HG02678 (cell line): ENCODE results near the gene ATAD1.
A peak's percentile ranks its signal among the peaks of the same experiment; 100 is the strongest.
"Not testable (repeated sequence)": the region's sequence is repeated elsewhere in the genome, so short reads cannot be mapped to it uniquely, and the experiment has no call there.

Experiments used
- ATAC-seq: cut with Tn5 transposase; IDR thresholded peaks from one replicate; pipeline ENCODE4 v1.9.1; 2021; ENCODE audit warnings: mild to moderate bottlenecking, moderate library complexity; ENCODE audit not compliant: unreplicated experiment

The ATAD1 gene

DNA sequence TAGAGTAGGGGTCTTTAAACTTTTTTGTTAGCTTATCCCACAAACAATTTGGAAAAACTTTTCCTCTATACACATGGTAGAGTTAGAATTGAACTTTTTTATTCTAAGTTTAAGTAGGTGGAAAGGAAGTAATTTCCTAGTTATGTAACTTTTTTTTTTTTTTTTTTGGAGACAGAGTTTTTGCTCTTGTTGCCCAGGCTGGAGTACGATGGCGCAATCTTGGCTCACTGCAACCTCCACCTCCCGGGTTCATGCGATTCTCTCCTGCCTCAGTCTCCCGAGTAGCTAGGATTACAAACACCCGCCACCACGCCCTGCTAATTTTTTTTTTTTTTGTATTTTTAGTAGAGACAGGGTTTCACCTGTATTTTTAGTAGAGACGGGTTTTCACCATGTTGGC is 28.7 kb upstream of the ATAD1 start:
- ATAC-seq, result not testable (repeated sequence)

DNA sequence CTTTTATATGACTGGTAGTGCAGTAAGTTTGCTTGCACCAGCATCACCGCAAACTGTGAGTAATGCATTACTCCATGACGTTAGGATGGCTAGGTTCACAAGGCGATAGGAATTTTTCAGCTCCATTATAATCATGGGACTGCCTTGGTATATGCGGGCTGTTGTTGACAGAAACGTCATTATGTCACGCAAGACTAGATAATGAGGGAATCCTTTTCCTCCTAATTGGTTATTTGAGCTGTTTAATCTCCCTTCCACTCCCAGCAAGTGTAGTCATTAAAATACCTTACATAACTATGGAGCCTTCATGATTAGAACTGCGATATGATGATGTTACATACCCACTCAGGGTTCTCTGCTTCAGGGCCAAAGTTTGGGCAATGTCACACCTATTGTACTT is 28.0 kb upstream of the ATAD1 start:
- ATAC-seq, result no peak

DNA sequence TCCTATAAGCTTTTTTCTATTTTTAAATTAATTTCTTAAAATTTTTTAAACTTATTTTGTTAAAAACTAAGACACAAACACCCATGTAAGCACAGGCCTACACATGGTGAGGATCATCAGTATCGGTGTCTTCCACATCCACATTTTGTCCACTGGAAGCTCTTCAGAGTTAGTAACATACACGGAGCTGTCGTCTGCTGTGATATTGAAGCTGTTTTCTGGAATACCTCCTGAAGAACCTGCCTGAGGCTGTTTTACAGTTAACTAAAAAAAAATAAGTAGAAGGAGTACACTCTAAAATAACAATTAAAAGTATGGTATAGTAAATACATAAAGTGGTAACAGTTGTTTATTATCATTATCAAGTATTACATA is 27.6 kb upstream of the ATAD1 start:
- no peak for ATAC-seq

DNA sequence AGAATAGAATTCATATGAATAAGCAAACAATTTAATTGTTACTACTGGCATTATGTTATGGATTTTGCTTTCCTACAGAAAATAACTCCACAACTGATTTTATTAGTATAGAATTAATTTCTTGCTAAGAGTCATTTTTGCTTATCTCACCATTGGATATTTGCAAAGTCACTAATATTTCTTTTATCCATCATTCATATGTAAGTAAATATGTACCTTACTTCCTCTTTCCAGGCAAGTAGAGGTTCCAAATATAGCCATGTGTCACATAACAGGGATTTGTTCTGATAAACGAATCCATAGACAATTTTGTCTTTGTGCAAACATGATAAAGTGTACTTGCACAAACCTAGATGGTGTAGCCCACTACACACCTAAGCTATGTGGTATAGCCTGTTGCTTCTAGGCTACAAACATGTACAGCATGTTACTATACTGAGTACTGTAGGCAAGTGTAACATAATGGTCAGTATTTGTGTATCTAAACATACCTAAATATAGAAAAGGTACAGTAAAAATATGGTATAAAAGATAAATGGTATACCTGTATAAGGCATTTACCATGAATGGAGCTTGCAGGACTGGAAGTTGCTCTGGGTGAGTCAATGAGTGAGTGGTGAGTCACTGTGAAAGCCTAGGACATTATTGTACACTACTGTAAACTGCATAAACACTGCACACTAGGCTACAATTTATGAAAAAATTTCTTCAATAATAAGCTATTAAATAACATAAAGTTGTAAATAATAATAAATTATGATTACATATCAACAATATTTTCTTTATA is 27.0 kb upstream of the ATAD1 start:
- no peak for ATAC-seq

DNA sequence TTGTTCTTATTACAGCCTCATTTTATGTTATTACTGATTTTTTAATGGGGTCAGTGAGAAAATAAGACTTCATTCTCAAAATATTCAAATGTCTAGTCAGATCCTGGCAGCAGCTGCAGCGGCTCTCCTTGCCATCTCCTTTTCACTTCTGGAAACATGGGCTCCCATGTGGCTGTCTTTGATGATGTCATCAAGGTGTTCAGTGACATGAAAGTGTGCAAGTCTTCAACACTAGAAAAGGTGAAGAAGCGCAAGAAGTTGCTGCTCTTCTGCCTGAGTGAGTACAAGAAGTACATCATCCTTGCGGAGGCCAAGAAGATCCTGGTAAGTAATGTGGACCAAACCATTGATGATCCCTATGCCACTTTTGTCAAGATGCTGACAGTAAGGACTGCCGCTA is 25.7 kb upstream of the ATAD1 start:
- ATAC-seq, result no peak

DNA sequence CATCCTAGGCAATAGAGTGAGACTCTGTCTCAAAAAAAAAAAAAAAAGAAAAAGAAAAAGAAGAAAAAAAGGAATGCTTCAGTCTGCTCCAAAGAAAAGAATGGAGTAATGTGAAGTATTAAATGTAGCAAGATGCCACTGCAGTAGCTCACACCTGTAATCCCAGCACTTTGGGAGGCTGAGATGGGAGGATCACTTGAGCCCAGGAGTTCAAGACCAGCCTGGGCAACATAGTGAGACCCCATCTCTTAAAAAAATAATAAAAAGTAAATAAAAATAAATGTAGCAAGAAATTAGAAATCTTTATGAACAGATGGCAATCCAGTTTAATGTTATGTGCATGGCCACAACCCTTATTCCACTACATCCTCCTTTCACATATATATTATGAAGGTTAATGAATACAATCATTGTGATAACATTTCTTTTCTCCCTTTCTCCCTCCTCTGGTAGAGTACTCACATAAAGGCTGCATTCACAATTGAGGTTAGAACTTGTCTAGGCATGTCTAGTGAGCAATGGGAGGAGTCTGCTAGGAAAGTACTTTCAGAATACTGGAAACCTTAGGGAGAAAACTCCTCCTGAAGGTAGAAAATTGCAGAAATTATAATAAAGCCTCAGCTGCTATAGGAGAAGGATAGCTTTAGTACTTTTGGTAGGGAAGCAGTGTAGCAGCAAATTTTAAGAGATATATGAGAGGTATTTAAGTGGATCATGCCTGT is 24.9 kb upstream of the ATAD1 start:
- ATAC-seq, result no peak

DNA sequence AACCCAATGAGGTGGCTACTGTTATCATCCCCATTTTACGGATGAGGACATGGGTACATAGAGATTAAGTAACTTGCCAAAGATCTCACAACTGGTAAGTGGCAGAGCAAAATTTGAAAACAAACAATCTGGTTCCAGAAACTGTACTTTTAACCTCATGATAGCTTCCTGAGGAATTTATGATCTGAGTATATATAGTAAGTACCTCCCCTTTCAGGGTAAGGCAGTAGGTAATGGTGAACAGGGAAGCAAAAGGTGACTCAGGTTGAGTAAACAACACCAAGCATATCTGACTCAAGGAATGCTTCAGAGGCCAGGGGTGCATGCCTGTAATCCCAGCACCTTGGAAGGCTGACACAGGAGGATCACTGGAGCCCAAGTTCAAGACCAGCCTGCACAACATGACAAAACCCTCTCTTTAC is 24.2 kb upstream of the ATAD1 start:
- no peak for ATAC-seq

DNA sequence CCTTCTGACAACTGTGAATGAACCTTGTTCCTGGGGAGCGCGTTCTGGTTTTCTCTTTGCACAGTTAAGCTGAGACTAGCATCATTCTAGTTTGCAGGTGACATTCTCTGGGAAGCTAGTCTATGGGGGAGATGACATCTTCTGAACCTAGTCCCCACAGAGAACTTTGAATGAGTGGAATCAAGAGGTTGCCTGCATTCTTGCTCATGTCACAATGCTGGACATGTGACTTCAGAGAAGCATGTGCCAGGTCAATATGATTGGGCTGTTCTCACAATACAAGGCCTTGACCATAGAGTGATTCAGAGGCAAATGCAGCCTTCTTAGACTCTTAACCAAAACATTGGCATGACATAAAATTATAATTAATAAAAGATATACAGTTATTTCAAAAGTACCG is 23.2 kb upstream of the ATAD1 start:
- ATAC-seq, result no peak

DNA sequence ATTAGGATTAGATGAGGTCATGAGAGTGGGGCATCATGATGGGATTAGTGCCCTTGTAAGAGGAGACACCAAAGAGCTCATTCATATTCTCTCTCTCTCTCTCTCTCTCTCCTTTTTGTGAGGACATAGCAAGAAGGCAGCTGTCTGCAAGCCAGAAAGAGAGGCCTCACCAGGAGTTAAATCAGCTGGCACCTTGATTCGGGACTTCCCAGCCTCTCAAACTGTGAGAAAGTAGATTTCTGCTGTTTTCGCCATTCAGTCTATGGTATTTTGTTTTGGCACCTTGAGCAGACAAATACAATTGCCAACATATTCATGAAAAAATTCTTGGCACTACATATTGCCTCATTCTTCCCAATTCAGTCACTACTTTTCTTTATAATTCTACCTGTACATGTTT is 20.6 kb upstream of the ATAD1 start:
- ATAC-seq, result no peak

DNA sequence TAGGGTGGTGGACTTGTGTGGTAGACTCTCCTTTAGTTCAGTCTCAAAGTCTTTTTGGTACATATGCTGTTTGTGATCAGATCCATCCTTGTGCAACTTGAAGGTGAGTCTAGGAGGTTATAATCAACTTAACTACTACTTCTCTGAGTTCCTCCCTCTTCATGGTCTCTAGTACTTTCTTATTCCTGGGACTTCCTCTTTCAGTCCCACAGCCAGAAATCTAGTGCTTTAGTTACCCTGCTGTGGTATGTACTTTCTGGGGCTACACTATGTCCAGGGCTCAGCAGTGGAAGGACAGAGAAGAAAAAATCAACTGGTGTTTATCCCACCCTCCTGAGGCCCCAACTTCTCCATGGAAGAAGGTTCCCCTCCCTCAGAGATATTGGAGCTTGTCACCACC is 19.4 kb upstream of the ATAD1 start:
- peak; percentile 43 for ATAC-seq

DNA sequence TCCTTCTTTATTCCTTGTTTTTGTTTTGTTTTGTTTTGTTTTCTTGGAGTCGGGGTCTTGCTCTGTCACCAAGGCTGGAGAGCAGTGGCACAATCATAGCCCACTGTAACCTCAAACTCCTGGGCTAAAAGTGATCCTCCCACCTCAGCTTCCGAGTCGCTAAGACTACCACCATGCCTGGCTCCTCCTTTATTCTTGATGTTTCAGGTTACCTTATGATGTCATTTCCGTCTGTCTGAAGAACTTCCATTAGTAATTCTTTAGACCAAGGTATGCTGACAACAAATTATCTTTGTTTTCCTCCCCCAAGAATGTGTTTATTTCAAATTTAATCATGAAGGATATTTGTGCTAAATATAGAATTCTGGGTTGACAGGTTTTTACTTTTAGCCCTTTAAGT is 18.1 kb upstream of the ATAD1 start:
- ATAC-seq, result no peak

DNA sequence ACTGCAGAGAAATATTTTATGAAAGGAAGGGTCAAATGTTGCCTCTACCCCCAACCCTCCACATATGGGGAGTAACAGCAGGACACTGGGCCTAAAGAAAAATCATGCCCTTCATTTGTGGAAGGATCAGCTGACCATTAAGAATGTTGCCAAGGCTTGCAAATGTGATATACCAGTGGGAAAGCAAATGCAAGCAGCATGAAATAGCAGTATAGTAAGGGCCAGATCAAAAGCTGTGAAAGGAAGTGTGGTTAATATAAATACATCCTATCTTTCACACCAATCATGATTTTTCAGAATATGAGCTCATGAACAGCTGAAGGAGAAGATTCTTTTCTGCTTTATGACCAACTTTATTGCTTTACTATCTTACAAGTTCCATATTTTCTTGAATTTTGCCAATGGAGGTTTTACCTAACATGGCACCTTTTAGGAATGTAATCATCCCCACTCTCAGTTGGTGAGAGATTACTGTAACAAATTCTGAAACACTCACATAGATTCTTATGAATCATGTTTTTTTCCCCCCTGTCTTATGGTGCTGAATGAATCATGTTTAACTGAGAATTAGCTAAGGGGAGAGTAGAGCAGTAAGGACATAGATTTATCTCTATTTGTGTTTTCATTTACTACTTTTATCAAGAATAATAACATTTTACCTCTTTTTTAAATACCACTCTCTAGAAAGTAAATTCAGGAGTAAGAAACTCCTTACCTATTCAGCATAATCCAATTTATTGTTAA is 12.1 kb upstream of the ATAD1 start:
- no peak for ATAC-seq

DNA sequence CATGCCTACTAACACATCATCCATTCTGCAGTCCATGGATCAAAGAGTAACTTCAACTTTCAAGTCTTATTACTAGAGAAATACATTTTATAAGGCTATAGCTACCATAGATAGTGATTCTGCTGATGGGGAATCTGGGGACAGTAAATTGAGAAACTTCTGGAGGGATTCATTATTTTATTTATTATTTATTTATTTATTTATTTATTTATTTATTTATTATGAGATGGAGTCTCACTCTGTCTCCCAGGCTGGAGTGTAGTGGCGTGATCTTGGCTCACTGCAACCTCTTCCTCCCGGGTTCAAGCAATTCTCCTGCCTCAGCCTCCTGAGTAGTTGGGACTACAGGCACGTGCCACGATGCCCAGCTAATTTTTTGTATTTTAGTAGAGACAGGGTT is 11.0 kb upstream of the ATAD1 start:
- not testable (repeated sequence) for ATAC-seq

DNA sequence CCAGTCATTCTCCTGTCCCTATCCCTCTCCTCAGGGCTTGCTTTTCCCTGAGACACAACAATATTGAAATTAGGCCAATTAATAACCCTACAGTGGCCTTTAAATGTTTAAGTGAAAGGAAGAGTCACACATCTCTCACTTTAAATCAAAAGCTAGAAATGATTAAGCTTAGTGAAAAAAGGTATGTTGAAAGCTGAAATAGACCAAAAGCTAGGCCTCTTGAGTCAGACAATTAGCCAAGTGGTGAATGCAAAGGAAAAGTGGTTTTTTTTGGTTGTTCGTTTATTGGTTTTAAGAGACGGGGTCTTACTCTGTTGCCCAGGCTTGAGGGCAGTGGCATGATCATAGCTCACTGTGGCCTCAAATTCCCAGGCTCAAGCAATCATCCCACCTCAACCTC is 9.7 kb upstream of the ATAD1 start:
- ATAC-seq, result no peak

DNA sequence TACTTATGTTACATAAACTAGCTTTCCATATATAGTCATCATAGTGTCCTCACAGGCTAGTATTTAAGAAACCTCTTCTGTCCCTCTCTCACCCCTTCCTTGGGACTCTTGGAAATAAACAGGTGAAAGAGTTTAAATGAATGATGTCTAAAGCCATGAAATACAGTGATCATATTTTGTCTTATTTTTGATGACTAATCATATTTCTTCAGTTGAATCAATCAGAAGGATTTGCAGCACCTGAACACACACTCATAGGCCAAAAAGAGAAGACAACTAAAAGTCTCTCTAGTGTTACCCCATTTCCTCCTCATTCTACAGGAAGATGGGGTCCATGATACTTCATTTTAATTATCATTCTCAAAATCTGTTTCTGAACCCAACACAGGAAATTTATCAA is 8.6 kb upstream of the ATAD1 start:
- ATAC-seq, result no peak

DNA sequence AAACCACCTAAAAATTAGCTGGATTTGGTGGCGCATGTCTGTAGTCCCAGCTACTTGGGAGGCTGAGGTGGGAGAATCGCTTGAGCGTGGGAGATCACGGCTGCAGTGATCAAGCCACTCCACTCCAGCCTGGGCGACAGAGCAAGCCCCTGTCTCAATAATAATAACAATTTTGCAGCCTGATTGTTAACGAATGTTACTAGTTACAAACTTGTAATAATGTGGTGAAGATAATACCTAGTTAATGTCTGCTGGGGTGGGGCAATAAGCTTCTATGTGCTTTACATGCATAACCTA is 1.2 kb upstream of the ATAD1 start:
- no peak for ATAC-seq

DNA sequence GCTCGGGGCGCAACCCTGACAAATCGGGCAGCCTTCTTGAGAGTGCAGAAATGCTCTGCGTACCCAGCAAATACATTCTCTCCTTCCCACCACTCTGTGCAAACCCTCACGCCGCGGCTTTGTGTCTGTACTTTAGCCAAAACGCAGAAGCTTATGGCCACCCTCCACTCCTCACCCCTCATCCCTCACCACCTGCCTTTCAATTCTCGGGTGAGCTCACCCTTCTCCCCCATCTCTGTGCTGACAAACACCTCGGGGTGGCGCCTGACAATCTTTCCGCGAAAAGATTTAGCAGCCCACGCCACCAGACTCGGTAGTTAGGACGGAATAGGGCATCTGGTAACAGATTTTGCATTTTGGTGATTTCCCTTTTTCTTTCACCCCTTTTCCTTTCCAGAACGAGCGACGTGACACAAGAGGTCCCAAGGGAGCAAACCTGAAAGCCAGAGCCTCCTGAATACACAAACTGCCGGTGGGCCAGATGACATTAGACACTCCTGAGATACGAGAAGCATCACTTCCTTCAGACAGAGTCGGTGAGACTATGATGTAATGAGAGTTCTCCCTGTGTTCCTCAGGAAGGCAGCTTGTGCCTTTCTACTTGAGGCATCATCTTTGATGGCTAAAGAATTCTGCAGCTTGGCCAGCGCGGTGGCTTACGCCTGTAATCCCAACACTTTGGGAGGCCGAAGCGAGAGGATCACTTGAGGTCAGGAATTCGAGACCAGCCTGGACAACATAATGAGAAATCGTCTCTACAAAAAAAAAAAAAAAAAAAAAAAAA is 671 bp upstream of the ATAD1 start:
- ATAC-seq, result peak; percentile 47

DNA sequence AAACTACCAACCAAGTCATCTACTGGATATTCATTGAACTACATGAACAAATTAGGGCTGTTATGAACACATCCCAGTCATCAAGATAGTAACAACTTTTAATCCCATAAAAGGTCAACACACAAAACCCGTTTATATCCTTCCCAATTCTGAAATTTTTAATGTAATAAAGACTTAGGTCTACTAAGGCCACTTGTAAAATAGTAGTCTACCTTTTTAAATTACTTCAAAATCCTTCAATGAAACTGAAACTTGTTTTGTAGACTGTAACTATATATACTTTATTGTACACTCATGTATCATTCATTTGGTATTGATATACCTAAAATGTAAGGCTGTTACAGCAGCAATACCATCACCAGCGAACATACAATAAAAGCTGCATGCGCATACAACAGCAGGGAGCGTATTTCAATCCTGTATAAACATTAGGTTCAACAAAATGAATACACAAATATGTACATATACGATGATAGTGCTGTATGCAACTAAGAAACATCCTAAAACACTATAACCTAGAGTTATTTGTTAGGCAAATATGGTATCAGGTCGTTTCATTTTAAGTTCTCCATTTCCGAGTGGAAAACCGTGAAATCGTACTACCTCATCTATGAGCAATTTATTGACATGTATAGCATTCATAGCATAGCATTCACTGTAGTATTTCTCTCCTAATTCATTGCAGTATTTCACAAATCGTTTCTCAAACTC is 973 bp downstream of the ATAD1 start:
- ATAC-seq, result no peak

DNA sequence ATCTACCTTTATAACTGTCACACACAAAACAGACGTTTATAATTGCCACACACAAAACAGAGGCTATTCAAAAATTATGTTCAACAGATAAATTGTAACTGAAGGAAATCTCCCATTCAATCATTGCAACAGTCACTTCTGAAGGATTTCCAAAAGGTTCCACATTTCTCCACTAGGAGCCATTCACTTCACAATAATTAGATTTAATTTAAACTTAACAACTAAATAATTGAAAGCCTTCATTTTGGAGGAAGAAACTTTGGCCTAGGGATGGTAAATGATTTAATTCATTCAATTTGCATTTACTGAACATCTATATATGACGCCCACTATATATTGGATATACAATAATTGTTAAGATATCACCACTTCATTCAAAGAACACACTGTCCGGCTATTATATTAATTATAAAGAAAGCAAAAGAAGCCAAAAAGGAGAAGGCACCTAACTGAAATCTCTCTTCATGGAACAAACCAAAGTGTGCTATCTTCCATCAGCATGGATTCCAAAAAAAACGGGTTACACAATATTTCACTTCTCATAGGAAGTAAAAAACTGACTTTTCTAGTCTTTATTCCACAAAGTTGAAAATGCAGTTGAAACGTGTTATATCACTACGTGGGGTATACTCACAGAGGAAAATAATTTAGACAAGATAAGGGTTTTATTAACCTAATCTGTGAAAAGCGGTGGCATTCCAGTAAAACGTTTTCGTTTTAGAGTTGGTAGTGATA is 1.7 kb downstream of the ATAD1 start:
- no peak for ATAC-seq

DNA sequence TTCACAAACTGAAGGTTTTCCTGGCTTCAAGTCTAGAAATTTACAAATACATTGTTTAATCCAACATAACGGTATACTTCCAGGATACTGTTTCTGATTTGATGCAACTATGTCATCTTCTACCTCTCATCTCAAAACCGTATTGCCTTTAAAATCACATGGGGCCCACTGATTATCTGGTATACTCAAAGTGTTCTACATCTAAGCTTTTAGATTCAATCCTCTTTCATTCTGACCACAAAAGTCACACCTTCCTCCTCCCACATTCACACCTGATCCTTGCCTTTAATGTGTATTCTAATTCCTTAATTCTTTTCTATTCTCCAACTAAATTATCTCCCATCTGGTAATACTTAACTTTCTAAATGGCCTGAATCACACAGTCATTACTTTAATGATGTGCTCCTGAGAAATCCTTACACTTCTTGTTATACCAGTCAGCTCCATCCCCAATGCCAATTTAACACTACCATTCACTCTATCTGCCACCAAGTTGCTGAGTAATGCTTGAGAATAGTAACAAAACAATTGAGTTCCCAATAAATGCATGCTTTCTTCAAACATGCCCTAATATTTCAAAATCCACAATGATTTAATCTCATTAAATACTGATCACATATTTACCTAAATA is 13.0 kb downstream of the ATAD1 start:
- ATAC-seq, result no peak
